ENCODE measurements around the gene TTC7B. TPM values are rescaled to one million over a fixed set of nuclear protein-coding genes. Genes with fewer than 3 reads are reported as not detected.

TTC7B gene
- total and polyA plus RNA-seq, 9 of the 15 experiments (the other 6 are each of a cell fraction or from before 2014, with no cell fraction given), result 2.2 to 77.2 (median 36.7) TPM

DNA sequence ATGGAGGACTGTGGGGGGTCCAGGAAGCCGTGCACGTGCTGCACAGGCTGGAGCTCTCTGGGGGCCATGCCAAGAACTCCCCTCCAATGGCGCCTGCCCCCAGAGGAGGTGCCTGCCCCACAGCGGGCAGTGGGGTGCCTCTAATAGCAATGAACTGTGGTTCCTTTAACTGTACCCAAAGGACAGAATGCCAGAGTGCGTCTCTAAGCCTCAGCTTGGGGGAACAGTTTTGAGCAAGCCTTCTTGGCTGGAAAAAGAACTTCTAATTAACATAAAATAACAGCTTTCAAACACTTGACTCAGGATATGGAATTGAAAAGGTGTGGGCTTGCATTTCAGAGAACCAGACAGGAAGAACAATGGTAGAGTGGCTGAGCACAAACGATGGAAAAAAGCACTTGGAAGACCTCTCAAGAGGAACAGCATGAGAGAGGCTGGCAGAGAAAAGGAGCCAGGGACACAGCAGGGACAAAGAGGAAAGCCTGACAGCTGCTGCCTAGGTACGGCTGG, 195.6 kb downstream of the TTC7B start:
- no peaks in the 10 kb centered on the region for H4K20me1 ChIP-seq (replicated peaks; ENCODE audit: control insufficient read depth, insufficient read depth, low read length)
- ChIA-PET POLR2A (no interaction called here), CTCF (ENCODE audit: low intra/inter-chr PET ratio) (no interaction called here)
- H3K79me2 ChIP-seq (ENCODE audit: control insufficient read depth, insufficient read depth, low read length), result no peaks in the 10 kb centered on the region
- peaks cover 0 to 6% of the 10 kb centered on the region in 2 experiments; a peak in 2 of 5 replicates for H3K4me1 ChIP-seq (replicated peaks in 1 of 2; ENCODE audit: control insufficient read depth in 2 of 2, insufficient read depth in 2 of 2, low read length in 2 of 2)
- DNase-seq (ENCODE audit: extremely low read depth in 1 of 4, low spot score in 3 of 4) (no peak), ATAC-seq (no peak), FAIRE-seq (no peak)
- no peak overlapping the region for H3K4me2 ChIP-seq (ENCODE audit: insufficient read depth, low read length)
- no peak overlapping the region for H3K9ac ChIP-seq (ENCODE audit: insufficient read depth in 1 of 2, low read depth in 2 of 2, low read length in 2 of 2)
- H2AFZ ChIP-seq (ENCODE audit: low read depth, low read length), result no peak overlapping the region
- no TSS peak for BruUV-seq (replicated peaks)
- TF ChIP-seq MCM2 (IDR thresholded peaks at IDR 0.05; ENCODE audit: low read depth) (no peak), ZNF3 (CRISPR knock-in tag; IDR thresholded peaks at IDR 0.05) (no peak), SREBF2 (CRISPR knock-in tag; IDR thresholded peaks at IDR 0.05) (no peak), ZNF444 (CRISPR knock-in tag; IDR thresholded peaks at IDR 0.05) (no peak), GTF2A2 (tag; IDR thresholded peaks at IDR 0.05) (no peak), NR2C1 (IDR thresholded peaks at IDR 0.05) (no peak), NR2C1 (tag; IDR thresholded peaks at IDR 0.05) (no peak), KAT8 (IDR thresholded peaks at IDR 0.05; ENCODE audit: low read depth) (no peak), MYNN (IDR thresholded peaks at IDR 0.05) (no peak), MYNN (CRISPR knock-in tag; IDR thresholded peaks at IDR 0.05) (no peak)
- TF ChIP-seq, protein P1, sequence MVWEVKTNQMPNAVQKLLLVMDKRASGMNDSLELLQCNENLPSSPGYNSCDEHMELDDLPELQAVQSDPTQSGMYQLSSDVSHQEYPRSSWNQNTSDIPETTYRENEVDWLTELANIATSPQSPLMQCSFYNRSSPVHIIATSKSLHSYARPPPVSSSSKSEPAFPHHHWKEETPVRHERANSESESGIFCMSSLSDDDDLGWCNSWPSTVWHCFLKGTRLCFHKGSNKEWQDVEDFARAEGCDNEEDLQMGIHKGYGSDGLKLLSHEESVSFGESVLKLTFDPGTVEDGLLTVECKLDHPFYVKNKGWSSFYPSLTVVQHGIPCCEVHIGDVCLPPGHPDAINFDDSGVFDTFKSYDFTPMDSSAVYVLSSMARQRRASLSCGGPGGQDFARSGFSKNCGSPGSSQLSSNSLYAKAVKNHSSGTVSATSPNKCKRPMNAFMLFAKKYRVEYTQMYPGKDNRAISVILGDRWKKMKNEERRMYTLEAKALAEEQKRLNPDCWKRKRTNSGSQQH (CRISPR knock-in tag; IDR thresholded peaks at IDR 0.05), result no peak
- H3K27ac ChIP-seq (ENCODE audit: extremely low read depth, low read depth, low read length), result no peak overlapping the region
- H3K36me3 ChIP-seq (ENCODE audit: control insufficient read depth, insufficient read depth, low read length), result peaks cover 11% of the 10 kb centered on the region; the same call in 2 of the 3 replicates
- H3K9me3 ChIP-seq (replicated peaks; ENCODE audit: control insufficient read depth, insufficient read depth, low read depth, low read length), result no peaks in the 10 kb centered on the region
- H3K9me1 ChIP-seq (ENCODE audit: control insufficient read depth, insufficient read depth, low read length), result no peaks in the 10 kb centered on the region
- in situ Hi-C loops (cut with MboI) (no loop called here), intact Hi-C loops (cut with micrococcal nuclease) (no loop called here)
- H3K27me3 ChIP-seq (ENCODE audit: control insufficient read depth in 2 of 2, insufficient read depth in 2 of 2, low read length in 2 of 2), result no peaks in the 10 kb centered on the region
- 70% methylated on average over 6 of the region's 7 CpGs for WGBS (ENCODE audit: insufficient coverage, low coverage, missing lambda C conversion rate)
- H3K4me3 ChIP-seq, result no peak overlapping the region

Measured in K562 (cell line).